C4-2B (cell line): Measurements from ENCODE around the gene CEP57L1.
A peak's percentile ranks its signal among the peaks of the same experiment; 100 is the strongest.

ENCODE experiments used
- CTCF ChIP-seq: fragments of 450-650 bp; conservative IDR thresholded peaks from 2 replicates; pipeline ENCODE4 v1.5.1; 2017; ENCODE audit warnings: mild to moderate bottlenecking
- ZFX ChIP-seq: fragments of 450-650 bp; IDR thresholded peaks from 2 replicates; pipeline ENCODE4 v1.6.1; 2017

DNA sequence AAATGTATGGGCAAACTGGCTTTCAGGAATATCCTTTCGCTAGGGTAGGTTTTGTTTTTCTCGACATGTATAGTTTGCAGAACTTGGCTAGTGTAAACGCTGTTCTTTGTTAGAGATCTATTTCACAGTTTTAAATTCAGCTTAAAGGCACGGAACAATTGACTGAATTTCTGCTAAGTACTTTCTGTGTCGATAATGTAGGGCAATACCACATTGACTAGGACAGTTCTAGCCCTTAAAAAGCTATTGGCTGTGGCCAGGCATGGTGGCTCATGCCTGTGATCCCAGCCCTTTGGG is 92.8 kb downstream of the CEP57L1 start:
- peak; percentile 75 for TF ChIP-seq CTCF
- no peak for TF ChIP-seq ZFX
